ENCODE results near the gene SH3RF3. TPM values are rescaled to one million over a fixed set of nuclear protein-coding genes. Genes with fewer than 3 reads are reported as not detected.

The SH3RF3 gene
- total and polyA plus RNA-seq, 8 donors = 7.0 to 11.1 (median 8.3) TPM

GRCh38 chr2:109383505-109384307, 254.7 kb downstream of the SH3RF3 start:
- no peak for TF ChIP-seq CTCF (IDR thresholded peaks at IDR 0.05)
- DNase-seq (peak in 1 of 4 donors; percentile 20), ATAC-seq (no peak)
- Histone ChIP-seq H3K4me1 (peaks cover 7 to 14% of the 10 kb centered on the region in 2 donors), H3K27me3 (no peaks in the 10 kb centered on the region), H3K36me3 (no peaks in the 10 kb centered on the region), H3K9me3 (no peaks in the 10 kb centered on the region), H3K27ac (peak overlapping the region in 1 of 2 donors; percentile 8), H3K4me3 (no peak overlapping the region)
- intact Hi-C loops (cut with DNase I) = no loop called here

GRCh38 chr2:109384308-109385271, 255.6 kb downstream of the SH3RF3 start:
- H3K4me3 ChIP-seq = no peak overlapping the region
- DNase-seq (peak in 2 of 4 donors; percentile 20 to 30), ATAC-seq (no peak)
- H3K4me1 ChIP-seq = peaks cover 7 to 14% of the 10 kb centered on the region in 2 donors
- no peaks in the 10 kb centered on the region for H3K27me3 ChIP-seq
- intact Hi-C loops (cut with DNase I) = no loop called here
- H3K27ac ChIP-seq = no peak overlapping the region
- H3K36me3 ChIP-seq = no peaks in the 10 kb centered on the region
- H3K9me3 ChIP-seq = no peaks in the 10 kb centered on the region
- no peak for TF ChIP-seq CTCF (IDR thresholded peaks at IDR 0.05)

GRCh38 chr2:109385506-109385905, 256.5 kb downstream of the SH3RF3 start:
- Histone ChIP-seq H3K27me3 (no peaks in the 10 kb centered on the region), H3K4me3 (no peak overlapping the region), H3K36me3 (no peaks in the 10 kb centered on the region), H3K4me1 (peaks cover 7 to 14% of the 10 kb centered on the region in 2 donors), H3K27ac (no peak overlapping the region), H3K9me3 (no peaks in the 10 kb centered on the region)
- intact Hi-C loops (cut with DNase I) = no loop called here
- TF ChIP-seq CTCF (IDR thresholded peaks at IDR 0.05) = no peak
- ATAC-seq (no peak), DNase-seq (peak in 1 of 4 donors; percentile 10)

- intact Hi-C loops (cut with DNase I) = no loop called here
These were observed 257.1 kb downstream of the SH3RF3 start for GRCh38 chr2:109386004-109386695.

More at GRCh38 chr2:109386004-109386695, 257.1 kb downstream of the SH3RF3 start:
- ATAC-seq (no peak), DNase-seq (peak in 1 of 4 donors; percentile 18)
- Histone ChIP-seq H3K27ac (no peak overlapping the region), H3K9me3 (no peaks in the 10 kb centered on the region), H3K4me1 (peaks cover 7 to 14% of the 10 kb centered on the region in 2 donors), H3K4me3 (no peak overlapping the region), H3K27me3 (no peaks in the 10 kb centered on the region), H3K36me3 (no peaks in the 10 kb centered on the region)
- TF ChIP-seq CTCF (IDR thresholded peaks at IDR 0.05) = no peak
